H9 (cell line): ENCODE data around the gene RPL37. TPM values are rescaled to one million over a fixed set of nuclear protein-coding genes. Genes with fewer than 3 reads are reported as not detected.

ENCODE experiments used
- DNase-seq: peaks from one replicate; pipeline ENCODE4 v3.0.0-alpha.2; 2017
- H2AFZ ChIP-seq: one replicate; pipeline ENCODE4 v1.6.1; 2013; ENCODE audit warnings: mild to moderate bottlenecking, low read length, control low read depth, moderate library complexity
- H2AK5ac ChIP-seq: 2 replicates; pipeline ENCODE4 v1.6.1; 2013; ENCODE audit warnings: low read length, control low read depth, mixed read lengths; ENCODE audit not compliant: insufficient read length
- H2BK120ac ChIP-seq: one replicate; pipeline ENCODE4 v1.6.1; 2013; ENCODE audit warnings: low read depth, mild to moderate bottlenecking, low read length, control low read depth, inconsistent platforms; ENCODE audit not compliant: poor library complexity, severe bottlenecking
- H2BK12ac ChIP-seq: 2 replicates; pipeline ENCODE4 v1.6.1; 2013; ENCODE audit warnings: low read length, control low read depth, mixed read lengths, low read depth; ENCODE audit not compliant: insufficient read length
- H2BK15ac ChIP-seq: 2 replicates; pipeline ENCODE4 v1.6.1; 2013; ENCODE audit warnings: low read depth, low read length, control low read depth
- H2BK20ac ChIP-seq: one replicate; pipeline ENCODE4 v1.6.1; 2013; ENCODE audit warnings: low read depth, mild to moderate bottlenecking, low read length, control low read depth, inconsistent platforms; ENCODE audit not compliant: poor library complexity, severe bottlenecking
- H2BK5ac ChIP-seq: 2 replicates; pipeline ENCODE4 v1.6.1; 2013; ENCODE audit warnings: low read length, control low read depth, mixed read lengths; ENCODE audit not compliant: insufficient read length
- H3K14ac ChIP-seq: 2 replicates; pipeline ENCODE4 v1.6.1; 2013; ENCODE audit warnings: low read length, control low read depth; ENCODE audit not compliant: insufficient read depth
- H3K18ac ChIP-seq: 2 replicates; pipeline ENCODE4 v1.6.1; 2013; ENCODE audit warnings: low read depth, mild to moderate bottlenecking, mixed read lengths, low read length, control low read depth; ENCODE audit not compliant: insufficient read length
- H3K23ac ChIP-seq: 2 replicates; pipeline ENCODE4 v1.6.1; 2013; ENCODE audit warnings: low read length, control low read depth, mixed read lengths, low read depth; ENCODE audit not compliant: insufficient read length
- H3K23me2 ChIP-seq: 2 replicates; pipeline ENCODE4 v1.6.1; 2013; ENCODE audit warnings: low read depth, mild to moderate bottlenecking, mixed read lengths, low read length, control low read depth; ENCODE audit not compliant: insufficient read length, poor library complexity, severe bottlenecking
- H3K27ac ChIP-seq: 2 replicates; pipeline ENCODE4 v1.5.1; 2013; ENCODE audit warnings: low read length, control low read depth, mixed read lengths, low read depth; ENCODE audit not compliant: insufficient read length
- H3K27me3 ChIP-seq: 2 replicates; pipeline ENCODE4 v1.6.1; 2013; ENCODE audit warnings: low read length, control low read depth, inconsistent platforms; ENCODE audit not compliant: insufficient read depth
- H3K4ac ChIP-seq: 2 replicates; pipeline ENCODE4 v1.6.1; 2013; ENCODE audit warnings: low read depth, mild to moderate bottlenecking, control low read depth, inconsistent platforms, low read length, moderate library complexity
- H3K4me1 ChIP-seq: 2 replicates; pipeline ENCODE4 v1.6.1; 2013; ENCODE audit warnings: low read length, control low read depth, inconsistent platforms; ENCODE audit not compliant: insufficient read depth
- H3K4me2 ChIP-seq: 2 replicates; pipeline ENCODE4 v1.6.1; 2013; ENCODE audit warnings: low read length, control low read depth, mixed read lengths; ENCODE audit not compliant: insufficient read length, insufficient read depth
- H3K56ac ChIP-seq: 2 replicates; pipeline ENCODE4 v1.6.1; 2013; ENCODE audit warnings: low read depth, mild to moderate bottlenecking, mixed read lengths, low read length, control low read depth; ENCODE audit not compliant: insufficient read length
- H3K79me1 ChIP-seq: 2 replicates; pipeline ENCODE4 v1.6.1; 2013; ENCODE audit warnings: low read depth, mild to moderate bottlenecking, moderate library complexity, low read length, control low read depth, inconsistent platforms; ENCODE audit not compliant: insufficient read depth, poor library complexity, severe bottlenecking
- H3K79me2 ChIP-seq: 2 replicates; pipeline ENCODE4 v1.6.1; 2013; ENCODE audit warnings: low read length, control low read depth, inconsistent platforms; ENCODE audit not compliant: insufficient read depth
- H3K9ac ChIP-seq: 2 replicates; pipeline ENCODE4 v1.6.1; 2013; ENCODE audit warnings: low read length, control low read depth, mixed read lengths; ENCODE audit not compliant: insufficient read length; ENCODE audit errors: extremely low read depth
- H3K9me3 ChIP-seq: one replicate; pipeline ENCODE4 v1.6.1; 2013; ENCODE audit warnings: low read depth, low read length, inconsistent platforms; ENCODE audit not compliant: control insufficient read depth
- H3T11ph ChIP-seq: one replicate; pipeline ENCODE4 v1.6.1; 2013; ENCODE audit warnings: mild to moderate bottlenecking, low read length, control low read depth, inconsistent platforms
- H4K20me1 ChIP-seq: one replicate; pipeline ENCODE4 v1.6.1; 2013; ENCODE audit not compliant: control insufficient read depth, insufficient read length, insufficient read depth
- H4K5ac ChIP-seq: 2 replicates; pipeline ENCODE4 v1.6.1; 2013; ENCODE audit warnings: low read depth, mild to moderate bottlenecking, mixed read lengths, low read length, control low read depth; ENCODE audit not compliant: insufficient read length
- H4K8ac ChIP-seq: replicated peaks from 2 replicates; pipeline ENCODE4 v1.6.1; 2013; ENCODE audit warnings: low read length, control low read depth, mixed read lengths, low read depth; ENCODE audit not compliant: insufficient read length
- H4K91ac ChIP-seq: 2 replicates; pipeline ENCODE4 v1.6.1; 2013; ENCODE audit warnings: low read depth, mild to moderate bottlenecking, moderate library complexity, mixed read lengths, low read length, control low read depth; ENCODE audit not compliant: insufficient read length
- H3K27ac Mint-ChIP-seq, 3 experiments: 2 replicates in 2 of 3; 3 replicates in 1 of 3; pipeline ENCODE4 v1.8.0; 2020 to 2021; ENCODE audit warnings: mixed read lengths in 3 of 3, mild to moderate bottlenecking in 1 of 3, moderate library complexity in 1 of 3
- H3K27me3 Mint-ChIP-seq: 2 replicates; pipeline ENCODE4 v1.8.0; 2021; ENCODE audit warnings: low read depth, mild to moderate bottlenecking, moderate library complexity, mixed read lengths
- H3K36me3 Mint-ChIP-seq, 3 experiments: 2 replicates in 2 of 3; 3 replicates in 1 of 3; pipeline ENCODE4 v1.8.0; 2020 to 2021; ENCODE audit warnings: low read depth in 3 of 3, mixed read lengths in 3 of 3; ENCODE audit not compliant: insufficient read depth in 1 of 3
- H3K4me1 Mint-ChIP-seq, 2 experiments: 2 replicates each; pipeline ENCODE4 v1.8.0; 2020; ENCODE audit warnings: mixed read lengths in 2 of 2
- H3K4me3 Mint-ChIP-seq, 2 experiments: 2 replicates in 1 of 2; 3 replicates in 1 of 2; pipeline ENCODE4 v1.8.0; 2020 to 2021; ENCODE audit warnings: mild to moderate bottlenecking in 2 of 2, mixed read lengths in 2 of 2, moderate library complexity in 1 of 2
- H3K9me3 Mint-ChIP-seq, 2 experiments: 2 replicates in 1 of 2; 3 replicates in 1 of 2; pipeline ENCODE4 v1.8.0; 2020; ENCODE audit warnings: mild to moderate bottlenecking in 2 of 2, mixed read lengths in 2 of 2, moderate library complexity in 1 of 2
- CTCF ChIP-seq: fragments of 200-600 bp; sonication (generic); conservative IDR thresholded peaks from 3 replicates; pipeline ENCODE4 v1.8.0; 2021; ENCODE audit warnings: antibody characterized with exemption, mild to moderate bottlenecking
- WGBS: extraction: QIAGEN DNeasy Blood & Tissue Kit; methylation state at CpG from one replicate; pipeline ENCODE4 v1.1.7; 2013; ENCODE audit warnings: missing lambda C conversion rate, low lambda C conversion rate, mixed read lengths; ENCODE audit not compliant: insufficient read length; ENCODE audit errors: extremely low coverage; 5-methylcytosine and 5-hydroxymethylcytosine counted together
- total RNA-seq: library from RNA; stranded (reverse); gene quantifications from 2 replicates; pipeline ENCODE4 v1.2.1, GENCODE V29; 2021

The RPL37 gene
- total RNA-seq, 1 experiment from 2014 or later = 1,735 TPM

GRCh38 chr5:40784916-40785315 is 50.1 kb downstream of the RPL37 start:
- H4K8ac ChIP-seq = no peak overlapping the region
- H2BK120ac ChIP-seq = no peak overlapping the region
- H3K9ac ChIP-seq = no peak overlapping the region
- H3K23ac ChIP-seq = no peak overlapping the region
- Mint-ChIP-seq H3K4me3 (no peak overlapping the region), H3K27me3 (no peaks in the 10 kb centered on the region), H3K36me3 (peaks cover 12 to 22% (median 22%) of the 10 kb centered on the region in 3 experiments), H3K4me1 (no peaks in the 10 kb centered on the region; a peak in 1 of 4 replicates), H3K27ac (no peak overlapping the region), H3K9me3 (peaks cover 3 to 6% of the 10 kb centered on the region in 2 experiments; a peak in 4 of 5 replicates)
- H3K79me2 ChIP-seq = peaks cover 41% of the 10 kb centered on the region; the same call in 1 of the 2 replicates
- H2BK12ac ChIP-seq = no peak overlapping the region
- no CpG with 5 or more reads among the region's 1 CpG for WGBS
- no peak overlapping the region for H4K91ac ChIP-seq
- no peak overlapping the region for H2AK5ac ChIP-seq
- no peak overlapping the region for H3K18ac ChIP-seq
- no peak overlapping the region for H3K56ac ChIP-seq
- no peak overlapping the region for H3K4ac ChIP-seq
- no peak overlapping the region for H4K5ac ChIP-seq
- H2BK5ac ChIP-seq = no peak overlapping the region
- H3K4me2 ChIP-seq = no peak overlapping the region
- no peak overlapping the region for H3K27ac ChIP-seq
- no peak overlapping the region for H3K14ac ChIP-seq
- no peak overlapping the region for H3T11ph ChIP-seq
- H3K4me1 ChIP-seq = no peaks in the 10 kb centered on the region
- no peaks in the 10 kb centered on the region for H3K27me3 ChIP-seq
- TF ChIP-seq CTCF = no peak
- H3K79me1 ChIP-seq = peaks cover 3% of the 10 kb centered on the region
- H2BK15ac ChIP-seq = no peak overlapping the region
- H3K23me2 ChIP-seq = no peaks in the 10 kb centered on the region
- no peak overlapping the region for H2BK20ac ChIP-seq
- no peaks in the 10 kb centered on the region for H4K20me1 ChIP-seq
- no peak for DNase-seq
- no peak overlapping the region for H2AFZ ChIP-seq
- no peaks in the 10 kb centered on the region for H3K9me3 ChIP-seq
